Kidney epithelial cell (primary cell): ENCODE data around the gene PGRMC2. TPM values are rescaled to one million over a fixed set of nuclear protein-coding genes. Genes with fewer than 3 reads are reported as not detected.

Experiments used
- DNase-seq: peaks from one replicate; pipeline ENCODE4 v3.0.0-alpha.2; 2010; ENCODE audit warnings: low read depth
- H3K27me3 ChIP-seq: 2 replicates; pipeline ENCODE4 v1.6.0; 2011; ENCODE audit warnings: low read length; ENCODE audit not compliant: control insufficient read depth, insufficient read depth
- H3K36me3 ChIP-seq: 2 replicates; pipeline ENCODE4 v1.5.1; 2011; ENCODE audit warnings: low read length; ENCODE audit not compliant: control insufficient read depth, insufficient read depth
- H3K4me3 ChIP-seq: 2 replicates; pipeline ENCODE4 v1.5.1; 2011; ENCODE audit warnings: low read depth, mild to moderate bottlenecking, control low read depth, low read length
- total RNA-seq: library from RNA; depleted of rRNA; stranded (reverse); fragments of >200 nt; gene quantifications from 2 replicates; pipeline ENCODE4 v1.2.3, GENCODE V29; 2015
- TF ChIP-seq, protein P1 (sequence below): IDR thresholded peaks from 2 replicates; pipeline ENCODE4 v1.5.1; 2011; ENCODE audit warnings: mild to moderate bottlenecking, moderate library complexity, low read length, control low read depth, inconsistent platforms; ENCODE audit not compliant: insufficient read depth, poor library complexity, severe bottlenecking

The PGRMC2 gene
- total RNA-seq, 1 donor from 2014 or later: 29.6 TPM

DNA sequence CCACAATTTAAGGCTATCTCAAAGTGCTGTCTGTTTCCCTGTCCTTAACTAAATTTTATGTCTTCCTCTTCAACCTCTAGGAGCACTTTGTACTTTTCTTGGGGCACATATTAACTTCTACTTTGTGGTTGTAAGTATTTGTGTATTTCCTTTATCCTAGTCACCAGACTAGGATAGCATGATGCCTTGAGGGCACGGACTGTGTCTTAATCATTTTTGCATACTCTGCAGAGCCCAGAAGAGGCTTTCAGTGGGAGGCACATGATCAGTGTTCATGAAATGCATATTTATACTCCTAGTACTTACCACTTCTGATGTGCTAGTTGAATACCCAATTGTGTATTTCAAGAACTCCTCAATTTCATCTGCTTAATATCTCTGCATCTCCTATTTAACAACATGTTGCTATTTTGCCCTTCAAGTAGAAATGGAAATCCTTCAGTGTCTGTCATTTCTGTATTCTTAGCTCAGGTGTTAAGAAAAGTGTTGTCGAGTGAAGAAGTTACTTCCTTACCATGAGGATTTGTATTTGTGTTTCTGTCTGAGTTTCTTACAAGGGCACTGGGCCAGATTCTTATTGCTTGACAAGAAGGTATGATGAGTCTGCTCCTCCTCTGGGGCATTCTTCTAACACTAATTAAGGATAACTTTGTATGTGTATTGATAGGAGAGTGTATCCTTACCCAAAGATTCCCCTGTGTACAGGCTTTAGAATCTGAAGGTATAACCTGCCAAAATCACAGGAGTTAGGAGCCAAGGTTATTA is 28.3 kb upstream of the PGRMC2 start:
- Histone ChIP-seq H3K27me3 (no peaks in the 10 kb centered on the region), H3K36me3 (no peaks in the 10 kb centered on the region), H3K4me3 (no peak overlapping the region)
- TF ChIP-seq, protein P1, sequence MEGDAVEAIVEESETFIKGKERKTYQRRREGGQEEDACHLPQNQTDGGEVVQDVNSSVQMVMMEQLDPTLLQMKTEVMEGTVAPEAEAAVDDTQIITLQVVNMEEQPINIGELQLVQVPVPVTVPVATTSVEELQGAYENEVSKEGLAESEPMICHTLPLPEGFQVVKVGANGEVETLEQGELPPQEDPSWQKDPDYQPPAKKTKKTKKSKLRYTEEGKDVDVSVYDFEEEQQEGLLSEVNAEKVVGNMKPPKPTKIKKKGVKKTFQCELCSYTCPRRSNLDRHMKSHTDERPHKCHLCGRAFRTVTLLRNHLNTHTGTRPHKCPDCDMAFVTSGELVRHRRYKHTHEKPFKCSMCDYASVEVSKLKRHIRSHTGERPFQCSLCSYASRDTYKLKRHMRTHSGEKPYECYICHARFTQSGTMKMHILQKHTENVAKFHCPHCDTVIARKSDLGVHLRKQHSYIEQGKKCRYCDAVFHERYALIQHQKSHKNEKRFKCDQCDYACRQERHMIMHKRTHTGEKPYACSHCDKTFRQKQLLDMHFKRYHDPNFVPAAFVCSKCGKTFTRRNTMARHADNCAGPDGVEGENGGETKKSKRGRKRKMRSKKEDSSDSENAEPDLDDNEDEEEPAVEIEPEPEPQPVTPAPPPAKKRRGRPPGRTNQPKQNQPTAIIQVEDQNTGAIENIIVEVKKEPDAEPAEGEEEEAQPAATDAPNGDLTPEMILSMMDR: no peak
- DNase-seq: no peak

DNA sequence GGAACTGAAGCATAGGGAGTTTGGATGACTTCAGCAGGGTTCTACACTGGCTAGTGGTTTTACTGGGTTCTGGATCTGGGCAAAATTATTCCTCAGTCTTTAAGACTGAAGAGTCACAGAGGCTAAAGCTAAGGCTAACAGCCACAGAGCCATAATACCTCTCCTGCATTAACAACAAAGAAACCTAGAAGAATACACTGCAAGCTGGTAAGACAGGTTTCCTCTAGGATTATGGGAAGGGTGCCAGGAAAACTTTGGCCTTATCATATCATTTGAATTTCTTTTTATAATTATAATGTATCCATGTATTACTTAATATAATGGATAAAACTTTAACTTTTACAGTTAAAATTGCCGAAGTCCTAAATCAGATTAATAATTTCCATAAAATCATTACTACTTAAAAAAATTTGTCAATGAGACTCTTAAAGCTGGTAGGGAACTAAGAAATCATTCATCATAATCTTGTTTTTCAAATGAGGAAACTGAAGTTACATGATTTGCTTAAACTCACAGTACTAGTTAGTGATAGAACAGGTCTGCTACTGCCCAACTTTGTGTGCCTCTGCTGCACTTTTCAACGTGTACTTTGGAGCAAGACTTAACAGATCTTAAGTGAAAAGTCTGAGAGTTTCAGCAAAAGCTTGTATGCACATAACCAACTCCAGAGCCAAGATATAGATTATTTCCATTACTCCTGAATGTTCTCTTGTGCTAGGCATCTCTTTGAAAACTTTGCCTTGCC is 24.2 kb upstream of the PGRMC2 start:
- Histone ChIP-seq H3K27me3 (no peaks in the 10 kb centered on the region), H3K4me3 (no peak overlapping the region), H3K36me3 (no peaks in the 10 kb centered on the region)
- no peak for DNase-seq
- TF ChIP-seq, protein P1: no peak

DNA sequence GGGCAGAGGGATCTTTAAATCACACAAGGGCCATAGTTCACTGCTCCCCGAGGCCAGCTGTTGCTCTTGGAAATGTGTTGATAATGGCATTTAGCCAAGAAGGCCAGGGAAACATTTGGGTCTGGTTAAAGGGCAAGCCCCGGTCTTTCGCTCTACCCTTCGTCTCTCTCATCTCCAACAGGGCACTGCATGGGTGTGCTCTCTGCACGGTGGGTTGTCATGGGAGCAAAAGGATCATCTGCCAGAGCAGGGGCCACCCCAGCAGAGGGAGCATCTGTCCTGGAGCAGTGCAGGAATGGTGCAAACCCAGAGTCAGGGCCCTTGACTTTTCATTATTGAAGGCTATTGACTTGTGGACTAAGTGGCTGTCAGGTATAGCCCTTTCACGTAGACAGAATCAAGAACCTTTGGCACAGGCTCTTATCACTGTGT is 22.7 kb upstream of the PGRMC2 start:
- TF ChIP-seq, protein P1: peak; percentile 48
- DNase-seq: no peak
- no peak overlapping the region for H3K4me3 ChIP-seq

DNA sequence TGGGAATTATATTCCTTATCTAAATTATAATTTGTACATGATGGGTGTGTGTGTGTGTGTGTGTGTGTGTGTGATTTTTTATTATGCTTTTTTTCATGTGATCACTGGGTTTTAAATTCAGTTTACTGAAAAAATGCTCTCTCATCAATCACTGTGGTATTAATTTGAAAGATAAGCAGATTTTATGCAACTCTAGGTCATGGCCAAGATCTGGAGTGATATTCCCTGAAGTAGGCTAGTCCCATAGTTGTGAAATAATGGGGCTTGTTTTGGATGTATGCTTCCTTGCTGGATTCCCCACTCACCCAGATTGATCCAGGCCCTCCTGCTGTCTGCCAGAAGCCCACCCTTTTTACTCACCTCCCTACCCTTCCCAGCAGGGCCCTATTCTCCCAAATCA is 22.0 kb upstream of the PGRMC2 start:
- no peaks in the 10 kb centered on the region for H3K27me3 ChIP-seq
- TF ChIP-seq, protein P1: no peak
- H3K4me3 ChIP-seq: no peak overlapping the region
- no peaks in the 10 kb centered on the region for H3K36me3 ChIP-seq
- DNase-seq: no peak

More for the DNA sequence above, 22.7 kb upstream of the PGRMC2 start:
- H3K27me3 ChIP-seq: no peaks in the 10 kb centered on the region
- H3K36me3 ChIP-seq: no peaks in the 10 kb centered on the region

DNA sequence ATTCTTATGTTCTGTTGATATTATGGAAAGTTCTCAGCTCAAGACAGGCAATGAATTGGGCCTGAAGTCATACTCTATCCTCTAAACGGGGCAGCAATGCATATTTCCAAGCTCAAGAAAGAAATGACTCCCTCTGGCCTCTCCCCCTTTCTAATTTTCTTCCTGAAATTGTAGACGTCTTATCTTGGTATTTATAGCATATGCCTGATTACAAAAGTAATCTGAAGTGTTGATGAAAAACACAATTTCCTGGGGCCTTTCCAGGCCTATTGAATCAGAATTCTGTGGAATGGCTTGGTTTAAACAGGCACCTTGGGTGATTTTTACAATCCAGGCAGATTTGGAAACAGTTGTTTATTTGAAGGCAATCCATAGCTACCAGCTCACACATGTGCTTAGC is 21.4 kb upstream of the PGRMC2 start:
- no peaks in the 10 kb centered on the region for H3K36me3 ChIP-seq
- no peaks in the 10 kb centered on the region for H3K27me3 ChIP-seq
- TF ChIP-seq, protein P1: no peak
- DNase-seq: no peak
- no peak overlapping the region for H3K4me3 ChIP-seq
